Eye (tissue), 1 donor: Measurements from ENCODE around the gene OST4.
"Not testable (repeated sequence)": the region's sequence is repeated elsewhere in the genome, so short reads cannot be mapped to it uniquely, and the experiment has no call there.

Experiments
- DNase-seq: peaks from one replicate; pipeline ENCODE4 v3.0.0-alpha.2; 2015

OST4 gene

DNA sequence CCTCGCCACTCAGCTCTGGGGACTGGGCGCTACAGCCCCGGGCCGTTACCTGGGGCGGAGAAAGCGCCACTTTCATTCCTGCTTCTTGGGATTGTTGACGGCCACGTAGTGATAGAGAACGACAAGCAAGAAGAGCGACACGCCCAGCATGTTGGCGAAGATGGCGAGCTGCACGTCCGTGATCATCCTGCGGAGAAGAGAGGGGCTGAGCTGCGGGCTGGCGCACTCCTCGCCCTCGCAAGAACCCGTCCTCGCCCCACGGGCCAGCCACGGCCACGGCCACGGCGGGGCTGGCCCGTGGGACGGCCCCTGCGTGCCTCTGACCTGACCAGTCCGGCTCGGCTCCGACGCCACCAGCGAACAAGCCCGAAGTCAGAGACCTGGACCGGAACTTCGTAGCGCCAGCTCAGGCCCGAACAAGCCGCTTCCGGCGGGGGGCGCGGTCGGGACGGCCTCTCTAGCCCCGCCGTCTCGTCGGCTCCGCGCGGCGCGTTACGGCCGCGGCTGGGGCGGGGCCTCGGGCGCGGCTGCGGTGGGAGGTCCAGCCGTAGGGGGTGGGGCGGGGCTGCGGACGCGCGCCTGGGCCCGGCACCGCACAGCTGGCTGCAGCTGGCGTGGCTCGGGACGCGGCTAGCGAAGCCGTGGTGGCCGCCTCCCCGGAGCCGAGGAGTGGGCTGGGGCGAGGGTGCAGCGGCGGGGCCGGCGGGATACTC is at the start of gene OST4:
Gene OST4 (minus strand): TSS at position 378 of the 713 bp plus-strand sequence.
- DNase-seq, result peak; percentile 96

DNA sequence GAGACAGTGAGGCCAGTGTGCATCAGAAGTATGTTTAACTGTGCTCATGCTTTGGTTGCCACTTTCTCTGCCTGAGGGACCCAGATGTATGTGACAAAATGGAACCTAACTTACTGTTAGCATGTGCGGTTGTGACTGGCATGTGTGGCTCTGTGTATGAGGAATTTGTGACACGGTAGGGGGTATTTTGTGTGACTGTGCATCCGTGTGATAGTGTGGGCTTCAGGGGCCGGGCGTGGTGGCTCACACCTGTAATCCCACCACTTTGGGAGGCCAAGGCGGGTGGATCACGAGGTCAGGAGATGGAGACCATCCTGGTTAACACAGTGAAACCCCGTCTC is 47.8 kb upstream of the OST4 start:
- not testable (repeated sequence) for DNase-seq

DNA sequence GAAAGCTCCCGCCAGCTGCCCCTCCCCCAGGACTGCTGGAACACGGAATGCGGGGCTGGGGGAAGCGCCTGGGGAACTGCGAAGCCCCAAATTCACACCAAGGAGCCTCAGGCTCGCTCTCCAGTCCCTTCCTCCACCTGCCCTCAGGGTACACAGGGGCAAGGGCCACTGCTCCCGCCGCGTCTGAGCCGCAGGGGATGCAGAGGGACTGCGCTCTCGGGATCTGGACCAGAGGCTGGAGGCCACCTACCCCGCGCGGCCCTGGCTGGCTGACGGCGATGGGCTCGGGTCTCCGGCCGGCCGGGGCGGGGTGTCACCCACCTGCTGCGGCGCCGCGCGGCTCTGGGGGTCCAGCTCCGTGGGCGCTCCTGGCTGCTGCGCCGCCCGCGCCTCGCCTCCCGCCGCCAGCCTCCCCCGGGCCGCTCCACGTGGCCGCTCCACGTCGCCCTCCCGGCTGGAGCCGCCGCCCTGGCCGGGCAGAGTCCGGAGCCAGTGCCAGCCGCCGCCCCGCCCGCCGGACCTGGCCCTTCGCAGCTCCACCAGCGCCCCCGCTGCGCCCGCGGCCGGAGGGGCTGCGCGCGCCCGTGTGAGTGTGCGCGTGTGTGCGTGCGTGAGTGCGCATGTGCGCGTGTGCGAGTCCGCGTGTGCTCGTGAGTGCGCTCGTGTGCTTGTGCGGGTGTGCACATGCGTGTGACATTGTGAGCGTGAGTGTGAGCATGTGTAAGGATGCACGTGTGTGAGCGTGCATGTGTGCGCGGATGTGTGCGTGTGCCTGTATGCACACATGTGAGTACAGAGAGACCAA is 47.3 kb upstream of the OST4 start, which contains the start of gene CGREF1:
Gene CGREF1 (minus strand): TSS at position 604 of the 805 bp plus-strand sequence. CDS start 14,762 bp downstream, outside the sequence.
- DNase-seq, result peak; percentile 62

DNA sequence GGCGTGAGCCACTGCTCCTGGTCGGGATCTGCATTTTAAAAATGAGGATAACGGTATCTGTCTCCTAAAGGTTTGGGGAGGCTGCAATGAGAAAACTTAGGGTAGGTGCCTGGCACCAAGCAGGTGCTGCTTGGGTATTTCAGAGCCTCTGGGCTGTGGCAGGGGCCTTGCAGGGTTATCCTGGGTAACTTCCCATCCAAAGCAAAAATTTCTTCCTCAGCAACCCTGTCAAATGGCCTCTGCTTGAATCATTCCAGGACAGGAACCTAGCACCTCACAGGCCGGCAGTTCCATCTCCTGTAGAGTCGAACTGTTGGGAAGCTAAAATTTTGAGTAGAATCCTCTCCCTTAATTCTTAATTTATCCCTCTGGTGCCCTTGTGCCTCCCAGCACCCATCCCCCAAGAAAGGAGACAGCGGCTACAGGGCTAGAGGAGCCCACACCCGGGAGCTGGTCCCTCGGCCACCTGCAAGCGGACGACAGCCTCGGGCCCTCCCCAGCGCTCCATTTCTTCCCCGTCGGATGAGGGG is 46.6 kb upstream of the OST4 start:
- DNase-seq, result no peak

DNA sequence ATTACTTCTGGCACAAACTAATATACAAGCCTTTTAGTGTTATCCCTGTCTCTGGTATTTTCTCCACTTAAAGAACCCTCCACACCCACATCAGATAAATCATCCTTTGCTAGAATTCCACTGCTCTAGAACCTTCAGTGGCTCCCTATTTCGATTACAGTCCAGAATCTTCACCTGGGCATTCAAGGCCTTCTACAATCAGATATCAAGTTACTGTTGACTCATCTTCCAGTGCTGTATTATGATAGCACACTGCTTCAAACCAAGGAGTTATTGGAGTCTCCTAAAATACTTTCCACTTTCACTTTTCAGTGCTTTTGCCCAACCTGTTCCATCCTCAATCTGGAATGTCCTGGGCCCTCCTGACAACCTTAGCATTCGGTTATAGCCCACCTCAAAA is 44.1 kb upstream of the OST4 start:
- DNase-seq, result no peak

DNA sequence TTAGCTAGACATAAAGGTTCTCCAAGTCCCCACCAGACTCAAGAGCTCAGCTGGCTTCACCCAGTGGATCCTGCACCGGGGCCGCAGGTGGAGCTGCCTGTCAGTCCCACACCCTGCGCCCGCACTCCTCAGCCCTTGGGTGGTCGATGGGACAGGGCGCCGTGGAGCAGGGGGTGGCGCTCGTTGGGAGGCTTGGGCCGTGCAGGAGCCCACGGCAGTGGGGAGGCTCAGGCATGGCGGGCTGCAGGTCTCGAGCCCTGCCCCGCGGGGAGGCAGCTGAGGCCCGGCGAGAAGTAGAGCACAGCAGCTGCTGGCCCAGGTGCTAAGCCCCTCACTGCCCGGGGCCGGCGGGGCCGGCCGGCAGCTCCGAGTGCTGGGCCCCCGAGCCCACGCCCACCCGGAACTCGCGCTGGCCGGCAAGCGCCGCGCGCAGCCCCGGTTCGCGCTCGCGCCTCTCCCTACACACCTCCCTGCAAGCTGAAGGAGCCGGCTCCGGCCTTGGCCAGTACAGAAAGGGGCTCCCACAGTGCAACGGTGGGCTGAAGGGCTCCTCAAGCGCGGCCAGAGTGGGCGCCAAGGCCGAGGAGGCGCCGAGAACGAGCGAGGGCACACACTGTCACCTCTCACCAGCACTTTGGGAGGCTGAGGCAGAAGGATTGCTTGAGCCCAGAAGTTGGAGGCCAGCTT is 40.1 kb upstream of the OST4 start:
- DNase-seq, result not testable (repeated sequence)

DNA sequence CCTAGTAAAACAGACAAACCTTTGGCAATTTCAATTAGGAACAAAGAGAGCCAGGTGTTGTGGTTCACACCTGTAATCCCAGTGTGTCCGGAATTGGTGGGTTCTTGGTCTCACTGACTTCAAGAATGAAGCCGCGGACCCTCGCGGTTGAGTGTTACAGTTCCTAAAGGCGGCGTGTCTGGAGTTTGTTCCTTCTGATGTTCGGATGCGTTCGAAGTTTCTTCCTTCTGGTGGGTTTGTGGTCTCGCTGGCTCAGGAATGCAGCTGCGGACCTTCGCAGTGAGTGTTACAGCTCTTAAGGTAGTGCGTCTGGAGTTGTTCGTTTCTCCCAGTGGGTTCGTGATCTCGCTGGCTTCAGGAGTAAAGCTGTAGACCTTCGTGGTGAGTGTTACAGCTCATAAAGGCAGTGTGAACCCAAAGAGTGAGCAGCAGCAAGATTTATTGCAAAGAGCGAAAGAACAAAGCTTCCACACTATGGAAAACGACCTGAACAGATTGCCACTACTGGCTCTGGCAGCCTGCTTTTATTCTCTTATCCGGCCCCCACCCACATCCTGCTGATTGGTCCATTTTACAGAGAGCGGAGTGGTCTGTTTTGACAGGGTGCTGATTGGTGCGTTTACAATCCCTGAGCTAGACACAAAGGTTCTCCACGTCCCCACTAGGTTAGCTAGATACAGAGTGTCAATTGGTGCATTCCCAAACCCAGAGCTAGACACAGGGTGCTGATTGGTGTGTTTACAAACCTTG is 39.3 kb upstream of the OST4 start:
- not testable (repeated sequence) for DNase-seq

DNA sequence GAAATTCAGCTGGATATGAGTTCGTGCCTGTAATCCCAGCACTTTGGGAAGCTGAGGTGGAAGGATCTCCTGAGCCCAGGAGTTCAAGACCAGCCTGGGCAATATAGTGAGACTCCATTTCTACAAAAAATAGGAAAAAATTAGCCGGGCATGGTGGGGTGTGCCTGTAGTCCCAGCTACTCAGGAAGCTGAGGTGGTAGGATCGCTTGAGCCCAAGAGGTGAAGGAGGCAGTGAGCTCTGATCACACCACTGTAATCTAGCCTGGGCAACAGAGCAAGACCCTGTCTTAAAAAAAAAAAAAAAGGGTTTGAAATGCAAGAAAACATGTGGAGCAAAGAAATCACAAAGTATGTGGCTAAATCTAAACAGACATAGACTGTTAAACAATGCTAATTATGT is 37.6 kb upstream of the OST4 start:
- DNase-seq, result no peak

DNA sequence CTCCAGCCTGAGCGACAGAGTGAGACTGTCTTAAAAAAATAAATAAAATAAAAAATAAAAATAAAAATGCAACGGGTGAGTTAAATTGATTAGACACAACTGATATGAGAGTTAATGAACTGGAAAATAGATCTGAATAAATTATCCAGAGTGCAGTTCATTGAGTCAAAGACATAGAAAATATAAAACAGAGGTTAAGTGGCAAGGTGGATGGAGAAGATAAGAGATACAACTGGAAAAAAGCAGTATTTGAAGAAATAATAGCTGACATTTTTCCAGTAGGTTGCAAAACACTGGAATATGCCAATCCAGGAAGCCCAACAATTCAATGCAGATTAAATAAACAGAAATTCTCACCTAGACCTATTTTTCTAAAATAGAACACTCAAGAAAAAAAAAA is 36.8 kb upstream of the OST4 start:
- no peak for DNase-seq

DNA sequence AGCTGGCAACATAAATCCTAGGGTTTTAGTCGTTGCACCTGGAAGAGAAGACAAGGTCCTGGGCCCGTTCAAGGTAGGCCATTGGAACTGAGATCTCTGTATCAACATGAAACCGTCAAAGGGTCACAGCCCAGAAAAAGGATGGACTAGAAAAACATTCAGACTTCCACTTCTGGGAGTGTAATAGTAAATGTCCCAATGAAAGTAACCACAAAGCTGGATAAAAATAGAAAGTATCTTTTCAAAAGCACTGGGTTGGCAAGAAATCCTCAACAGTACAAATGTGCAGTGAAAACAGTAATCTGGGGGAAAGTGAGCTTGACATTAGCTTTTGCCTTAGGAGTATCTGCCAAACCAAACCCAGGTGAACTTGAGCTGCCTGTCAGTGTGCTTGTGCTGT is 34.5 kb upstream of the OST4 start:
- no peak for DNase-seq

DNA sequence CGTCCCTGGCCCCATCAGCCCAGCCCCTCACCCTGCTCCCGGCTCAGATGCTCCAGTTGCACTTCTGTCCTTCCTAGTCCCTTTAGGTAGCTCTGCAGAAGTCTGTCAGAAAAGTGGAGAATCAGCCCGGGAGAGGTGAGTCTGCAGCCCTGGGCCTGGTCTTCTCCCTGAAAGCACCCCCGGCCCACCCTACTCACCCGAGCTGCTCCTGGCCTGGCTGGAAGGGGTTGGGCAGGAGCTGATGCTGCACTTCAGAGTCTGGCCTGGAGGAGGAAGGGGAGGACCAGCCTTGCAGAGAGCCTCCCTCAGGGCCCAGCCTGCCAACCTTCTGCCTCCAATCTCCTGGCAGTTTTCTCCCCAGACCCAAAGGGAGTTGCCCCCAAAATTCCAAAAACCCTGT is 30.9 kb upstream of the OST4 start:
- DNase-seq, result no peak

DNA sequence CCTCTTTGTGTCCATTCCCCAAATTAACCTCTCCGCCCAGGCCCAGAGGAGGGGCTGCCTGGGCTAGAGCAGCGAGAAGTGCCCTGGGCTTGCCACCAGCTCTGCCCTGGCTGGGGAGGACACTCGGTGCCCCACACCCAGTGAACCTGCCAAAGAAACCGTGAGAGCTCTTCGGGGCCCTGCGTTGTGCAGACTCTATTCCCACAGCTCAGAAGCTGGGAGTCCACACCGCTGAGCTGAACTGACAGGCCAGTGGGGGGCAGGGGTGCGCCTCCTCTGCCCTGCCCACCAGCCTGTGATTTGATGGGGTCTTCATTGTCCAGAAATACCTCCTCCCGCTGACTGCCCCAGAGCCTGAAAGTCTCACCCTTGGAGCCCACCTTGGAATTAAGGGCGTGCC is 28.6 kb upstream of the OST4 start:
- no peak for DNase-seq

DNA sequence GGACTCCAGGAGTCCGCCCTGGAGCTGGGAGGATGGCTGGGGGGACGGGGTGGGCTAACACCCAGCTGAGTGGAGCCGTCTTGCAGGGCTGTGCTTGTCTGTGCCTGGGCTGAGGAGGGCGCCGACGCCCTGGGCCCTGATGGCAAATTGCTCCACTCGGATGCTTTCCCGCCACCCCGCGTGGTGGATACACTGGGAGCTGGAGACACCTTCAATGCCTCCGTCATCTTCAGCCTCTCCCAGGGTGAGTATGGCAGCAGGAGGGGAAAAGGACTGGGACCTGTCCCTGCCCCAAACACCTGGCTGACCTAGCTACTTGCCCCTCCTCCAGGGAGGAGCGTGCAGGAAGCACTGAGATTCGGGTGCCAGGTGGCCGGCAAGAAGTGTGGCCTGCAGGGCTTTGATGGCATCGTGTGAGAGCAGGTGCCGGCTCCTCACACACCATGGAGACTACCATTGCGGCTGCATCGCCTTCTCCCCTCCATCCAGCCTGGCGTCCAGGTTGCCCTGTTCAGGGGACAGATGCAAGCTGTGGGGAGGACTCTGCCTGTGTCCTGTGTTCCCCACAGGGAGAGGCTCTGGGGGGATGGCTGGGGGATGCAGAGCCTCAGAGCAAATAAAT is 28.0 kb upstream of the OST4 start:
- DNase-seq, result no peak

DNA sequence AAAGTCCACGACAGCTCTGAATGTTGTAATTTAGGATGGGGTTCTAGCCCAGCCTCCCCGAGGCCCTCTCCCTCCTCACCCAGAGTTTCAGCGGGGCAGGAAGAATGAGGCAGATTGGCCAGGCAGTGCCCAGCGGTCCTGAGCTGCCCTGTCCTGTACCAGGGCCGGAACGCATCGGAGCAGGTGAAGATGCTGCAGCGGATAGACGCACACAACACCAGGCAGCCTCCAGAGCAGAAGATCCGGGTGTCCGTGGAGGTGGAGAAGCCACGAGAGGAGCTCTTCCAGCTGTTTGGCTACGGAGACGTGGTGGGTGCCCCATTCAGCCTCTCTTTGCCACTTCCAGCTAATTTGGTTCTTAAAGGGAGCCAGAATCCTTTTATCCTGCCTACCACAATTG is 25.9 kb upstream of the OST4 start:
- no peak for DNase-seq

DNA sequence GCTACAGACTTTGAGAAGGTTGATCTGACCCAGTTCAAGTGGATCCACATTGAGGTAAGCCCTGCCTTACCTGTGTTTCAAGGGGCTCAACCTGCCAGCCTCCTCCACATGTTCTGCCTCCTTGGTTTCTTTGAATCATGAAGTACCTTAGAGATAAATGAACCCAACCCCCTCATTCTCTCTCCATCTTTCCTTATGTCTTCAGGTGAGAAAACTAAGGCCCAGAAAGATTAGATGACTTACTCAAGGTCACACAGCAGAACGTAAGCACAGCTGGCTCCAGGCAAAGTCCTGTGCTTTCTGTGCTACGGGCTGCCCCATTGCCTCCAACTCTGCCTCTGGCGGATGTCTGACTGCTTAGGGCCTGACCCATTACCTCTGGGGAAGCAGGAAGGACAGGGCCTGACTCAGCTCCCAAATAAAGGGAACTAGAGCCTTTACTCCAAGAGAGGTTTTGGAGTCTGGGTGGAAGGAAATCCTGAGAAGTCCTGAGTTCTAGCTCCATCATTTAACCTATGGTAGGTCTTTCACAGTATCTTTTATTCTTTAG is 25.4 kb upstream of the OST4 start:
- no peak for DNase-seq

DNA sequence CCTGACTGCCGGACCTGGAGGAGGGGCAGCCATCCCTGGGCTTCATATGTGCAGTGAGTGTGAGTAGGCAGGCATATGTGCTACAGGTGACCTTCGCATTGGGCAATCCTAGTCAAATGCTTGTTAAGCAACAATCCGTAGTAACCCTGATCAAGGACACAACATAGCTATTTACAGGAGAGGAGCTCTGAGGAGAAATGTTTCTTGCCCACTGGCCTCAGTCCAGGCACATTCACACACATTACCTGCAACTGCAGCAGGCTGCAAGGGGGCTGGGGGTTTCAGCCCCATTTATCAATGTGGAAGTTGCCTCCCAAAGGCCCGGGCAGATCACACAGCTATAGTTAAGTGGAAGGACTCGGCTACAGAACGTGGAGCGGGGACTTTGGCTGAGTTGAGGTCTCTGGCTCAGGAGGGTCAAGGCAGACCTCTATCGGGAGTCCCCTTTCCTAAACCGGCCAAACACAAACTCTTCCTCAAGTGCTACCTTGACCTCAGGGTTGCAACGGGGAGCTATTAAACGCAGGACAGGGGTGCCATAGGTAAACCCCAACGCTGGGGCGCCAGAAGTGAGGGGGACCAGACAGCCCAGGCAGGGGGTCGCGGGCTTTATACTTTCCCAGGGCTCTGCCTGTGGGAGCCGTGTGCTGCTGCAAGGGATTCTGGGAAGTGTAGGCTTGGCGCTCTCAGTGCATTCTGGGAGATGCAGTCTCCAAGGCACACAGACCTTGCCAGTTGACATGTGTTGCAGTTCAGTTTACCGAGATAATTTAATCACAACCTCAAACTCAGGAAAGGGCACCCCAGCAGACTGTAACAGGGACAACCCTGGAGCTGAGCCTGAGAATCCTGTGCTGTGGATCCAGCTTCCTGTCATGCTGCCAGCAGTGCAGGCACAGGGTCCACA is 24.5 kb upstream of the OST4 start:
- DNase-seq, result peak; percentile 90

DNA sequence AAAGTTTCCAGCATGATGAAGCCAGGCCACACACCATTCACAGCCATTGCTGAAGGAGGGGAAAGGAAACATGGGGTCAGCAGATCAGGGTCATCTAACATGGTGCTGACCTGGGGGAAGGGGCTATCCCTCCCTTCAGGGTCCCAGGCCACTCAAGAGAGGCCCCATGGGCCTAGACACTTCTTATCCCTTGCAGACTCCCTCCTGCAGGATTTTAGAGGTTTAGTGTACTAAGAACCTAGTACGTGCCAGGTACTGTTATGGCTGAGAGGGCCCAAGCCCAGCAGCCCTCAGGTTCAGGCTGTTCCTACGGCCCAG is 23.9 kb upstream of the OST4 start:
- DNase-seq, result no peak

DNA sequence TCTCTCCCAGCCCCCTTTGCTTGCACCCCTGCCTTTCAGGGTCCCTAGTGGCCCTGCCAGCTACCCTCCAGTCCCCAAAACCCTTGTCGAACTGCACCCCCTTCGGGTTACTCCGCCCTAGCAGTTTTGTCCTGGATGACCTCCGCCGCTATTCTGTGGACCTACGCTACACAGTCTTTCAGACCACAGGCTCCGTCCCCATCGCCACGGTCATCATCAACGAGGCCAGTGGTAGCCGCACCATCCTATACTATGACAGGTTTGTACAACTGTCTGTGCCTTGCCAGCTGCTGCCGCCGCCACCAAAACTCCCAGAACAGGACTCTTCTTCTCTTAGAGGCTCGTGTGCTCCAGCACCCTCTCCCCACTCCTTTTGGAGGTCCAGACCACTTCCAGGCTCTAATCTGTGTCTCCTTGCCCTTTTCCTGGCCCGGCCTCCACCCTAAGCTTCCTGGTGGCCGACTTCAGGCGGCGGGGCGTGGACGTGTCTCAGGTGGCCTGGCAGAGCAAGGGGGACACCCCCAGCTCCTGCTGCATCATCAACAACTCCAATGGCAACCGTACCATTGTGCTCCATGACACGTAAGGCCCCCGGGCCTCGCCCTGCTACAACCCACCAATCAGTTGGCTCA is 23.0 kb upstream of the OST4 start:
- no peak for DNase-seq

DNA sequence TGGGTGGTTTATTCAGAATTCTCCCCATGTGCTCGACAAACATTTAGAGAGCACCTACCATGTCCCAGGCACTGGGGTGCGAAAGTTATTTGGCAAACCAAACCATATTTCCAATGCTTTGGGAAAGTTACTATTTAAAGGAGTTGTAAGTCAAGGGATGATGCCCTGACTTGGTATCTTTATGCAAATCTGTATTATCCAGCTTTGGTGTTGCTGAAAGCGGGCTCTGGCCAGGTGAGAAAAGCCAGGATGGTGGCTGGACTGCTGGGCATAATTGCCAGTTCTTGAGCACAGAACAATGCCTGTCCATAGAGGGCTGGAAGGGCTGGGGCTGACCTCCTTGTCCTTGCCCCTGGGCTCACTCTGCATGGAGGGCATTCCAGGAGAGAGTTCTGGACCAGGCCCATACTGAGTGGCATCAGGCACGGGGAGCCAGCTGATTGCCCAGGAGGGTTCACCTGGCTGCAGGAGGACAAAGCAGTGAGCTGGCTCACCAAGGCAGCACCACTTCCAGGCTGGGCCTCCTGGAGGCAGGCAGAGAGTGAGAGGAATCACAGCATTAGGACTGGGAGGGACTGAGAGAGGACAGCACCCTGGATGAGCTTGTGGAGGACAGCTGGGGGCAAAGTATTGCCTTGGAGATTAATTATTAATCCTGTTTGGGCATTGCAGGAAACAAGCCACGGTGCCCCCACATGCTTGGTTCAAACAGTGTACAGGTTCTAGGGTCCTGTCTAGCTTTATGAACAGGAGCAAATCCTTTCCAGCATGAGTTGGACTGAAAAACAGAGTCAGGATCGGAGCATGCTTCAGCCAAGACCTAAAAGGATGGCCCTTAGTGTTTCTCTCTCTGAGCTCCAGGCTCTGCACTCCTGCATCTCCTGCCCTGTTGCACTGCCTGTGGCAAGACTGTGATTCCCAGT is 22.2 kb upstream of the OST4 start:
- no peak for DNase-seq
